HL-60 (cell line): ENCODE data around the gene PDZK1.

Experiments used
- DNase-seq, 2 experiments: peaks; one replicate each; pipeline ENCODE4 v3.0.0-alpha.2; 2010 to 2020; ENCODE audit warnings: low read depth in 1 of 2, low spot score in 1 of 2
- H3K27ac ChIP-seq: fragments of 250-450 bp; sonication (Bioruptor Pico); replicated peaks from 2 replicates; pipeline ENCODE4 v1.5.1; 2020; ENCODE audit warnings: mild to moderate bottlenecking, moderate library complexity
- H3K27me3 ChIP-seq: fragments of 250-450 bp; sonication (Bioruptor Pico); 2 replicates; pipeline ENCODE4 v1.5.1; 2021; ENCODE audit warnings: mild to moderate bottlenecking, moderate library complexity; ENCODE audit not compliant: insufficient read depth, poor library complexity, severe bottlenecking
- H3K4me3 ChIP-seq: replicated peaks from 2 replicates; pipeline ENCODE4 v1.5.1; 2011; ENCODE audit warnings: mild to moderate bottlenecking, control low read depth, low read length; ENCODE audit not compliant: insufficient read depth
- GABPA ChIP-seq: IDR thresholded peaks from 2 replicates; pipeline ENCODE4 v1.6.1; 2012; ENCODE audit warnings: low read depth
- POLR2AphosphoS5 ChIP-seq: IDR thresholded peaks from 2 replicates; pipeline ENCODE4 v1.6.1; 2012; ENCODE audit warnings: low read depth
- SPI1 ChIP-seq: IDR thresholded peaks from 2 replicates; pipeline ENCODE4 v1.6.1; 2012; ENCODE audit warnings: low read depth, mild to moderate bottlenecking, borderline replicate concordance
- TF ChIP-seq, protein P1 (sequence below): IDR thresholded peaks from one replicate; pipeline ENCODE4 v1.5.1; 2011; ENCODE audit warnings: low read length, control low read depth, inconsistent platforms; ENCODE audit not compliant: insufficient read depth
- TF ChIP-seq, protein P2 (sequence below): IDR thresholded peaks from 2 replicates; pipeline ENCODE4 v1.6.1; 2012; ENCODE audit warnings: low read depth; ENCODE audit not compliant: insufficient replicate concordance

The PDZK1 gene

DNA sequence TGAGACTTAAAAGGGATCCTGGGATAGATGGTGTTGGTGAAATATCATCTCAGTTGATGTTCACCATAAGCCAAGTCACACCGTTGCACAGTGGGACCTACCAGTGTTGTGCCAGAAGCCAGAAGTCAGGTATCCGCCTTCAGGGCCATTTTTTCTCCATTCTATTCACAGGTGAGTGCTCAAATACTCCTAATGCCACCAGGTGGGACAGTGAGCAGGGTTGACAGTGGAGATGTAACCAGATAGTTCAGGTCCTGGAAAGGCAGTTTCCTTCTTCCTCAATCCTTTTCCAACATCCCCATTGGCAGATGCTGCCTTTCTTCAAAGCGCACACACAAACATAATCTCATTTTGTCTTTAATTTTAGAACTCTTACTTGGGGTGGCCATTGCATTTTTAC is 23.7 kb upstream of the PDZK1 start:
- TF ChIP-seq SPI1 (no peak), POLR2AphosphoS5 (no peak), GABPA (no peak)
- TF ChIP-seq, protein P1, sequence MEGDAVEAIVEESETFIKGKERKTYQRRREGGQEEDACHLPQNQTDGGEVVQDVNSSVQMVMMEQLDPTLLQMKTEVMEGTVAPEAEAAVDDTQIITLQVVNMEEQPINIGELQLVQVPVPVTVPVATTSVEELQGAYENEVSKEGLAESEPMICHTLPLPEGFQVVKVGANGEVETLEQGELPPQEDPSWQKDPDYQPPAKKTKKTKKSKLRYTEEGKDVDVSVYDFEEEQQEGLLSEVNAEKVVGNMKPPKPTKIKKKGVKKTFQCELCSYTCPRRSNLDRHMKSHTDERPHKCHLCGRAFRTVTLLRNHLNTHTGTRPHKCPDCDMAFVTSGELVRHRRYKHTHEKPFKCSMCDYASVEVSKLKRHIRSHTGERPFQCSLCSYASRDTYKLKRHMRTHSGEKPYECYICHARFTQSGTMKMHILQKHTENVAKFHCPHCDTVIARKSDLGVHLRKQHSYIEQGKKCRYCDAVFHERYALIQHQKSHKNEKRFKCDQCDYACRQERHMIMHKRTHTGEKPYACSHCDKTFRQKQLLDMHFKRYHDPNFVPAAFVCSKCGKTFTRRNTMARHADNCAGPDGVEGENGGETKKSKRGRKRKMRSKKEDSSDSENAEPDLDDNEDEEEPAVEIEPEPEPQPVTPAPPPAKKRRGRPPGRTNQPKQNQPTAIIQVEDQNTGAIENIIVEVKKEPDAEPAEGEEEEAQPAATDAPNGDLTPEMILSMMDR = no peak
- TF ChIP-seq, protein P2, sequence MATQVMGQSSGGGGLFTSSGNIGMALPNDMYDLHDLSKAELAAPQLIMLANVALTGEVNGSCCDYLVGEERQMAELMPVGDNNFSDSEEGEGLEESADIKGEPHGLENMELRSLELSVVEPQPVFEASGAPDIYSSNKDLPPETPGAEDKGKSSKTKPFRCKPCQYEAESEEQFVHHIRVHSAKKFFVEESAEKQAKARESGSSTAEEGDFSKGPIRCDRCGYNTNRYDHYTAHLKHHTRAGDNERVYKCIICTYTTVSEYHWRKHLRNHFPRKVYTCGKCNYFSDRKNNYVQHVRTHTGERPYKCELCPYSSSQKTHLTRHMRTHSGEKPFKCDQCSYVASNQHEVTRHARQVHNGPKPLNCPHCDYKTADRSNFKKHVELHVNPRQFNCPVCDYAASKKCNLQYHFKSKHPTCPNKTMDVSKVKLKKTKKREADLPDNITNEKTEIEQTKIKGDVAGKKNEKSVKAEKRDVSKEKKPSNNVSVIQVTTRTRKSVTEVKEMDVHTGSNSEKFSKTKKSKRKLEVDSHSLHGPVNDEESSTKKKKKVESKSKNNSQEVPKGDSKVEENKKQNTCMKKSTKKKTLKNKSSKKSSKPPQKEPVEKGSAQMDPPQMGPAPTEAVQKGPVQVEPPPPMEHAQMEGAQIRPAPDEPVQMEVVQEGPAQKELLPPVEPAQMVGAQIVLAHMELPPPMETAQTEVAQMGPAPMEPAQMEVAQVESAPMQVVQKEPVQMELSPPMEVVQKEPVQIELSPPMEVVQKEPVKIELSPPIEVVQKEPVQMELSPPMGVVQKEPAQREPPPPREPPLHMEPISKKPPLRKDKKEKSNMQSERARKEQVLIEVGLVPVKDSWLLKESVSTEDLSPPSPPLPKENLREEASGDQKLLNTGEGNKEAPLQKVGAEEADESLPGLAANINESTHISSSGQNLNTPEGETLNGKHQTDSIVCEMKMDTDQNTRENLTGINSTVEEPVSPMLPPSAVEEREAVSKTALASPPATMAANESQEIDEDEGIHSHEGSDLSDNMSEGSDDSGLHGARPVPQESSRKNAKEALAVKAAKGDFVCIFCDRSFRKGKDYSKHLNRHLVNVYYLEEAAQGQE = no peak
- no peak overlapping the region for H3K4me3 ChIP-seq
- H3K27ac ChIP-seq = no peak overlapping the region
- no peak for DNase-seq
- no peaks in the 10 kb centered on the region for H3K27me3 ChIP-seq

DNA sequence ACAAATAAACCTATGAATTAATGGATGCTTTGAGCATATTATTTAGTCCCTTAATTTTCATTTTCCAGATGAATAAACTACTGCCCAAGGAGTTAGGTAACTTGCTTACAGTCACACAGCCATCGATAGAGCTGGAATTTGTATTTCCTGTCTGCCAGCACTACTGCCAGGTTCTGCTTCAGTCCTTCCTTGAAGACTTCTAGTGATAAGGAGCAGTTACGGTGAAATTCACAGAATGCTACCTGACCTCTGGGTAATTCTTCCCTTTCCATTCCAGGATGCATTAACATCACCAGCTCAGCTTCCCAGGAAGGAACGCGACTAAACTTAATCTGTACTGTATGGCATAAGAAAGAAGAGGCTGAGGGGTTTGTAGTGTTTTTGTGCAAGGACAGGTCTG is 23.3 kb upstream of the PDZK1 start:
- H3K27me3 ChIP-seq = no peaks in the 10 kb centered on the region
- no peak overlapping the region for H3K27ac ChIP-seq
- H3K4me3 ChIP-seq = no peak overlapping the region
- no peak for DNase-seq
- TF ChIP-seq GABPA (no peak), POLR2AphosphoS5 (no peak), SPI1 (no peak)
- TF ChIP-seq, protein P1 = no peak
- TF ChIP-seq, protein P2 = no peak

DNA sequence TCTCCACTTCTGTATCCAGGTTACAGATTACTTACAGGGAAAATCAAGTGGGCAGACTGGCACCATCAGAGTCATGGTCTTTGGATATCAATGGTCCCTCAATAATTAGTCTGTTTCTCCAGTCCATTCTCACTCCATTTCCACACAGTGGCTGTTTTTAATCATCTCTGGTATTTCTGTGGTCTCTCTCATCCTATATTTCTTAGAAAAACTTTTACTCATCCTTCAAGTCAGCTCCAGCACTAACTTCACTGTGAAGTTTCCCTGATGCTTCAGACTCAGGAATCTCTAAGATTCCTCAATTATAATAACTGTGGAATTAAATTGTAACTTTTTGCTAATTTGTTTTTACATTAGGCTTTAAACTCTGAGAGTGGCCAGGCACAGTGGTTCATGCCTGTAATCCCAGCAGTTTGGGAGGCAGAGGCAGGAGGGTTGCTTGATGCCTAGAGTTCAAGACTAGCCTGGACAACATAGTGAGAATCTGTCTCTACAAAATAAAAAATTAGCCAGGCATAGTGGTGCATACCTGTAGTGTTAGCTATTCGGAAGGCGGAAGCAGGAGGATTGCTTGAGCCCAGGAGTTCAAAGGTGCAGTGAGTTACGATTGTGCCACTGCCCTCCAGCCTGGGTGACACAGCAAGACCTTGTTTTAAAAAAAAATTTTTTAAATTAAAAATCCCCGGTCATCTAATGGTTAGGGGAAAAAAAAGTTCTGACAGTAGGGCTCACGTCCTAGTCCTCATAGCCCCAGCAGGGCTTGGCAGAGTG is 22.7 kb upstream of the PDZK1 start:
- no peak for TF ChIP-seq SPI1
- TF ChIP-seq GABPA = no peak
- no peak for TF ChIP-seq POLR2AphosphoS5
- TF ChIP-seq, protein P1 = no peak
- TF ChIP-seq, protein P2 = no peak
- Histone ChIP-seq H3K27ac (no peak overlapping the region), H3K27me3 (no peaks in the 10 kb centered on the region), H3K4me3 (no peak overlapping the region)
- DNase-seq = no peak
